ENCODE data around the gene CHMP2A.
"Not testable (repeated sequence)": the region's sequence is repeated elsewhere in the genome, so short reads cannot be mapped to it uniquely, and the experiment has no call there.

CHMP2A gene

DNA sequence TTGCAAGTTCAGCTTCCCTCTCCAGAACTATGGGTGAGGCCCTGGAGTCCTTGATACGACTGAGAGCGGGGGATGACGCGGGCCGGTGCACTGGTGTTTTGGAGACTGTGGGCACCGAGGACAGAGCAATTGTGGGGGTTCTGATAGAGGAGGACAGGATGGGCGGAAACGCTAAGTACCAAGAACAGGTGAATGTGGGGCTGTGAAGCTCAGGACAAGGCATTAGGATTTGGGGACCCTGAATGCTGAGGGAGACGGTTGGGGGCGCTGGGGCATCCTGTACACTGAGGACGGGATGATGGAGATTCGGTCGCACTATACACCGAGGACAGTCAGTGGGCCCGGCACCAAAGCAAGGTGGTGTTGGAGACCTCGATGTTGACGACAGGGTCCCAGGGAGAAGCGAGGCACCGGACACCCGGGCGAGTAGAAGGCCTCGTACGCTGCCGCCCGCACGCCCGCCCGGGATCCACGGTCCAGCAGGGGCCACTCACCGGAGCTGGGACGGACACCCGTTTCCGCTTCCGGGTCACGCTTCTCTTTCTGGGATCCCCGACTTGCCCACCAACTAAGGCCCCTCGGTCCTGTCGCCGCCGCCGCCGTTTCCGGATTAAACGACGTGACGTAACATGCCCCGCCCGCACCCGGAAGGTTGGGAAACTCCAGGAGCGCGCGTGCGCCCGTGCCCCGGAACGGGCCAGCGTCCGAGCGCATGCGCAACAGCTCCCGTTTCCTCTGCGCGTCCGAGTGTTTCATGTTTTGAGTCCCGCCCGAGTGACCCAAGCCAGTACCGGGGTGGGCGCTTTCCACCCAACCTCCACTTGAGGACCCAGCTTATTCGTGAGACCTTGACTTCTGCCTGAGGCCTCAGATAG is at the start of gene CHMP2A:
Gene CHMP2A, minus strand, starts transcription at position 612 of the 875 bp plus-strand sequence. CDS start 893 bp downstream, outside the sequence.
- no peak for DNase-seq

DNA sequence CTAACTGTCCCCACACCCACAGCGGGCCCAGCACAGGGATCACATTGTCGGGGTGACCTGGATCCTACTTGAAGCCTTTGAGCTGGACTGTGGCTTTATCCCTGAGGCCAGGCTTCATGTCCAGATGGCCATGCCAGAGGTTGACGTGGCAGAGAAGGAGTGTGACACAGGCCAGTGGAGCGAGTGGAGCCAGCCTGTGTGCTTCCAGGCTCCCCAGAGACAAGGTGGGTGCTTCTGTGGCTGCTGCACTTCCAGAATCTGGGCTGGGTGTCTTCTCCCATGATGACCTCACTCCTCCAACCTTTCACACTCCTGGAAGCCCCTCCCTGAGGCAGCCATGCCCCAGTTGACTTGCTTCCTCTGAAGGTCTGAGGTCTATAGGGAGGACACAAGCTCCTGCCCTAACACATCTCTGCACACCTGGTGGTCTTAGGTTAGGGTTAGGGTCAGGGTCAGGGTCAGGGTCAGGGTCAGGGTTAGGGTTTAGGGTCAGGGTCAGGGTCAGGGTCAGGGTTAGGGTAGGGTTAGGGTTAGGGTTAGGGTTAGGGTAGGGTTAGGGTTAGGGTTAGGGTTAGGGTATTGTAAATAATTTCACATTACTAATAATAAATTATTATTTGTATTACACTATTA is 31.3 kb upstream of the CHMP2A start:
- no peak for DNase-seq

DNA sequence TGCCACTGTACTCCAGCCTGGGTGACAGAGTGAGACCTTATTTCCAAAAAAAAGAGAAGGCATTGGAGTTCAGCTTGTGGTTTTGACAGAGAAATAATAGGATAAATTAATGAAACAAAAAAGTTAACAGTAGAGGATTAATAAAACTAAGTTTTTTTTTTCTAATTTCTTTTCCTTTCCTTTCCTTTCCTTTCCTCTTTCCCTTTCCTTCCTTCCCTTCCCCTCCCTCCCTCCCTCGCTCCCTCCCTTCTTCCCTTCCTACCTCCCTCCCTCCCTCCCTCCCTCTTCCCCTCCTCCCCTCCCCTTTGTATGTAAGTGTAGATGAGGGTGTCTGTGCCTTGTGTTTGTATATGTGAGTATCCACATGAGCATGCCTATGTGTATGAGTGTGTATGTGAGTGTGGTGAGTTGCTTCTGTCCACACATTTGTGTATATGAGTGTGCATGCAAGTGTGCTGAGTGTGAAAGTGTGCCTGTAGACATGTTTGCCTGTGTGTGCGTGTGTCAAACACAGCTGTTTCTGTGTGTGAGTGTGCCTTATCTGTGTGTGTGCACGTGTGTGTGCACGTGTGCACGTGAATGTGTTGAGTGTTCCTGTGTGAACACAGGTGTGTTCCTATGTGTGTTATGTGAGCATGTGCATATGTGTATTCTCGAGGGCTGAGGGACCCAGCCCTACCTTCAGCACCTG is 30.7 kb upstream of the CHMP2A start:
- DNase-seq, result no peak

DNA sequence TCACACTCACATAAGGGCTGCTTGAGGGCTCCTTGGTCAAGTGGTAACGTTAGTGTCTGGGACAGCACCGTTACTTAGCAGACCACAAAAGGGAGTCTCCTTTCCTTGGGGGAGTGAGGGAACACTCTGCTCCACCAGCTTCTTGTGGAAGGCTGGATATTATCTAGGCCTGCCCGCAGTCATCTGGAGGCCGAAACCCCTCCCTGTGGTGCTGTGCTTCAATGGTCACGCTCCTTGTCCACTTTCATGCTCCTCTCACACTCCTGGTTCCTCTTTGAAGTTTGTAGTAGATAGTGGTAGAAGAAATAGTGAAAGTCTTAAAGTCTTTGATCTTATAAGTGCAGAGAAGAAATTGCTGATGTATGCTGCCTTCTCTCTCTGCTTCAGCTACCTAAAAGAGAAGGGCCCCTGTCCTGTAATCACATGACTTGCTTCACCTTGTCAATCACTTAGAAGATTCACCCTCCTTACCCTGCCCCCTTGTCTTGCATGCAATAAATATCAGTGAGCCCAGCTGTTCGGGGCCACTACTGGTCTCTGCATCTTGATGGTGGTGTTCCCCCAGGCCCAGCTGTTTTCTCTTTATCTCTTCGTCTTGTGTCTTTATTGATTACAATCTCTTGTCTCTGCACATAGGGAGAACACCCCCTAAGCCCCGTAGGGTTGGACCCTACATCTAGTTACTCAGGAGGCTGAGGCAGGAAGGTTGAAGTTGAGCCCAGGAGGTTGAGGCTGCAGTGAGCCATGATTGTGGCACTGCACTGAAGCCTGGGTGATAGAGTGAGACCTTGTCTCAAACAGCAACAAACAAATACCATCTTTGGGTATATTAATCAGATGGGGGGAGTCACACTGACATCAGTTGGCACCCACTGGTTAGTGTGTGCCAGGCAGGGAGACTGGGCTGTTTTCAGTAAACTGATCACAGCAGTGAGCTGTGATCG is 29.9 kb upstream of the CHMP2A start:
- no peak for DNase-seq

DNA sequence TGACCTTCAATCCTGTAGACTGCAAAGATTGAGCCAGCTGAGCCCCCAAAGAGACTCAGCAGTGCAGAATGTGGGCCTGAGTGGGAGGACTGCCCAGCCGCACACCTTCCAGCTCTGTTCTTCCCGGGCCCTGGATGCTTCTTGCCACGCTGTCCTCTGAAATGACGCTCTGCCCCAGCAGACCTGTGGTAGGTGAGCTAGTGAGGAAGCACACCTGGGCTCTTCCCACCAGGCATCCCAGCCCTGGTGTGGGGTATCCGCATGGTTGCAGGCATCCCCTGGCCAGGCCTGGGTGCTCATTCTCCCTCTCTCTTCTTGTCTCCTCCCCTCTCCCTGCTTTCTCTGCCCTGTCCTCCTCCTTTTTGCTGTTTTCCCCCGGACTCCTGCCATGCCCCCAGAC is 28.1 kb upstream of the CHMP2A start:
- DNase-seq, result no peak

DNA sequence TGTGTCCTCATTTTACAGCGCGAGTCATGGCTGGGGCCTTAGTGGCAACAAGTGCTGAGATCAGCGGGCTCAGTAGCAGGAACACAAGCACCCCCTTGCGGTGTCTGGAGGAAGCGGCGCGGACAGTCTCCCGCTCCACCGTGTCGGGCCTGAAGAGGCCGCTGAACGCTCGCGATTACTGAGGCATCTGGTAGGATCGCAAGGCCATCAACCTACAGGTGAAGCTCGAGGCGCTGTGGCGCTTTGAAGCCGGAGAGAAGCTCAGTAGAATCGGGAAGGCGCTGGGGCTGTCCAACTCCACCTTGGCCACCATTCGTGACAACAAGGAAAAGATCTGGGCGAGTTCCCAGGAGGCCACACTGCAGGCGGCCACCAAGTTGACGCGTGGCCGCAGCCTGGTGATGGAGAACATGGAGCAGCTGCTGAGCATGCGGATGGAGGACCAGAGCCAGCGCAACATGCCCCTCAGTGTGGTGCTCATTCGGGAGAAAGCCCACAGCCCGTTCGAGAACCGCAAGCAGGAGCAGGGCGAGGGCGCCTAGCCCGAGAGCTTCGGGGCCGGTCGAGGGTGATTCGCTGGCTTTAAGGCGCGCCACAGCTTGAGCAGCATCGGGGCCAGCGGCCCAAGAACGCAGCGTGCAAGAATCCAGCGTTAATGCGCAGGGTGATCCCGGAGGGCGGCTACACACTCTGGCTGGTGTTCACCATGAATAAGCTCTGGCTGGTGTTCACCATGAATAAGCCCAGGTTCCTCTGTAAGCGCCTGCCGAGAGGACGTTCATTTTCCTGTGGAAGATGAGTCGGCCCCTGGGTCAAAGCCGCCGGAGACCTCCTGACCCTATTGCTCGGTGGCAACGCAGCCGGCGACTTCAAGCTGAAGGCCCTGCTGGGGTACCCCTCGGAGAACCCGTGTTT is 26.6 kb upstream of the CHMP2A start:
- no peak for DNase-seq

DNA sequence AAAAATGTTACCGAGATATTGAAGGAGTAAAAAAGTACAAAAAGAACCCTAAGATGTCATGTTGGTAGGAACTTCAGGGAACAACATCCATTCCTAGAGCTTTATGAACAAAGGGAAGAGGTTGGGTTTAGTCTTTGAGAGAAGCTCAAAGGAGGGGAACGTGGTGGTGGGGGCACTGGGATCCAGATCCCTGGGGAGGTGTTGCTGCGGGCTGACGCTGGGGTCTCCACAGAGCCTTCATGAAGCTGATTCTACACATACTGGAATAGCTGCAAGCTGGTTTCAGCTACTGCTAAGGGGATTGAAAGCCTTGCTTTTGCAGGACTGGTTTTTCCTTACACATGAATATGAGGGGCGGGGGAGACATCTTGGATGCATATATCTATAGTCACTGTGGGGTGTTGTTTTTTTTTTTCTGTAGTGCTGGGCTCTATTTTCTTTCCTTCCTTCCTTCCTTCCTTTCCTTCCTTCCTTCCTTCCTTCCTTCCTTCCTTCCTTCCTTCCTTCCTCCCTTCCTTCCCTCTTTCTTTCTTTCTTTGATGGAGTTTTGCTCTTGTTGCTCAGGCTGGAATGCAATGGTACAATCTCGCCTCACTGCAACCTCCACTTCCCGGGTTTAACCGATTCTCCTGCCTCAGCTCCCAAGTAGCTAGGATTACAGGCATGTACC is 24.7 kb upstream of the CHMP2A start:
- DNase-seq, result no peak

DNA sequence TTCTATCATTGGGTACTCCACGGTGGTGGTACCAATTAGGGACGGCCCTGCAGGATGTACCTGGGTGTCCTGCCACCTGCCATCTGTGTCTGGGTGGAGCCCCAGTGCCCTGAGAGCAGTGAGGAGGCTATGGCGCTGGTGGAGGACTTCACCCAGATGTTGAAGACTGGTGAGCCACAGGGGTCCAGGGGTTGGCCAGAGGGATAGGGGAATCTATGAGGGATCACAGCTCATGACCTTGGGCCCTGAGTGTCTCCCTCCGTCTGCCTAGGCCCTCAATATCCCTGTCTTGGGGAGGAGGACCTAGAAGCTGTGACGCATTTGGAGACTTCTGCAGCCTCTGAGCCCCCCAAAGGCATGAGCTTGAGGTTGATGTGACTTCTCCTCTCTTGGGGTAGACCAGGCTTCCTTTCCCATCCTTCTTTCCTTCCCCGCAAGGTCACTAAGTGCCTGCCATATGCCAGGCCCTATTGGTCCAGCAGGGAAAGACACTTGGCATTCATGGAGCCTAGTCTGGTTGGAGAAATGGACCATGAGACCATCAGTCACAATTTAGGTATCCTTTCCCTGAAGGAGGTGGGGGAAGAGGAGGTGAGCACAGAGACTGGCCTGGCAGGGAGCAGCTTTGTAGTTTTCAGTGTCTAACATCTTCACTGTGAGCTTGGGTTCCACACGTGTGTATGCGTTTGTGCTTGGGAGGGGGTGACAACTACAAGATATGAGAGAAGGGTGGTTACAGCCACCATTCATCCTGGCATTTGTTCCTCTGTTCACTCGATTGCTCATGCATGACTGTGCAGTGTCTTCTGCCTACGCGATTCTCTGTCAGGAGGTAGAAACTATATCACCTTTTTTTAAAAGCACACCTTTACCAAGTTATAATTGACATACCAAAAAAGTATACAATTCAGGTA is 23.4 kb upstream of the CHMP2A start:
- no peak for DNase-seq

DNA sequence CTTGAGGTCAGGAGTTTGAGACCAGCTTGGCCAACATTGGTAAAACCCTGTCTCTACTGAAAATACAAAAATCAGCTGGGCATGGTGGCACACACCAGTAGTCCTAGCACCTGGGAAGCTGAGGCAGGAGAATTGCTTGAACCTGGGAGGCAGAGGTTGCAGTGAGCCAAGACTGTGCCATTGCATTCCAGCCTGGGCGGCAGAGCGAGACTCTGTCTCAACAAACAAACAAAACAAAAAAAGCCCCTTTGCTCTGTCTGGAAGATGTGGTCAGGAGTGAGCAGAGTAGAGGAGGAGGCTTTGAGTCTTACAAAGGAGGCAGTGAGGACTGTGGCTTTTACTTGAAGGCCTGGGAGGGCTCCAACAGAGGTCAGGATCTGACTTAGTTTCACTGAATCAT is 22.7 kb upstream of the CHMP2A start:
- DNase-seq, result not testable (repeated sequence)

DNA sequence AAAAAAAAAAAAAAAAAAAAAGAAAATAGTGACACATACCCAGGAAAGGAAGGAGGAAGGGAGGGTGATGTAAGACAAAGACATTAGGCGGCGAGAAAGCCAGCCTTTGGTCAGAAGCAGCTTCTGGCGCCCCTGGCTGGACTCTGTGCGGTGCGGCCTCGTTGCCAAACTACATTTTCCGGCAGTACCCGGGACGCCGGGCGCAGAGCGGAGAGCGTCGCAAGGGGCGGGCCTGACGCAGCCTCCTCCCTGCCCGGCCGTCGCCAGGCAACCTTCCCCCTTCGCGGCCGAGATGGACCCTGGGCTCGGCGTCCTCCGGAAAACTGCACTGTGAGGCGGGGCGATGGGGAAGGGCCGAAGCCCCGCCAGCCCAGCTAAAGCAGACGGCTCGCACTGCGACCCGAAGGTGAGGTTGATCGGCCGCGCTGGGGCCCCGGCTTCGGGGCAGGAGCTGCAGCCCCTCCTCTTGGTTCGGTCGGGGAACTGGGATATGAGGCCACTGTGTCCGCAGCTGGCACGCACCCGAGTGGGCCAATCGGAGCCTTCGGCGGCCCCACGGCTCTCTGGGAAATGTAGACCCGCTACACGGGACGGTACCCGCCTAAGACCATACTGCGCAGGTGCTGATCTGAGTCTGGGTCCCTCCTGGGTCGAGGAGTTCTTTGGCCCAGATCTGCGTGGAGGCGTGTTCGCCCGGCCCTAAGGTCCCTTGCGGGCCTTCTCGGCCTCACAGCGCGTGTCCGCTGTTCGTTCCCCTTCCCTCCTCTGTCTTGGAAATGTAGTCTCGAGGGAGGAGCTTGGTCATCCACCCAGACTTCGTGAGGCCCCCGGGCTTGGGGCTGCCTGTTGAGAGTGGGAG is 20.5 kb upstream of the CHMP2A start:
- DNase-seq, result no peak

DNA sequence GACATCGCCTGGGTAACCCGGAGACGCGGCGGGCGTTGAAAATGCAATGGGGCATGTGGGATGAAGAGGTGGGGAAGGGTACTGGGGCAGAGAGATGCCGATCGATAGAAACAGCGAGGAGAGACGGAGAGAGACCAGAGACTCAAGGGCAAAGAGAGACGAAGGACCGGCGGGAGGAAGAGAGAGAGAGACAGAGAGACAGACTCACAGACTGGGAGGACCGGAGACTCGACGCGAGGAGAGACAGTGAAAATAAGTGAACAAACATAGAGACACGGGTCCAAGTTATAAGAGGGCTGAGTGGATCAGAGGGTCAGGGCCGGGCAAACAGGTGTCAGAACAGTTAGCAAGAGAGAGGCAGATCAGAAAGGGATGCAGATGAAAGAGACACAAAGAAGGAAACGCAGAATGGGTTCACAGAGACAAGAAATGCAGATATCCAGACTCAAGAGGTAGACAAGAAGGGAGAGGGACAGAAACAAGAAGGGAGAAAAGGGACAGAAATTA is 18.8 kb upstream of the CHMP2A start:
- DNase-seq, result no peak

DNA sequence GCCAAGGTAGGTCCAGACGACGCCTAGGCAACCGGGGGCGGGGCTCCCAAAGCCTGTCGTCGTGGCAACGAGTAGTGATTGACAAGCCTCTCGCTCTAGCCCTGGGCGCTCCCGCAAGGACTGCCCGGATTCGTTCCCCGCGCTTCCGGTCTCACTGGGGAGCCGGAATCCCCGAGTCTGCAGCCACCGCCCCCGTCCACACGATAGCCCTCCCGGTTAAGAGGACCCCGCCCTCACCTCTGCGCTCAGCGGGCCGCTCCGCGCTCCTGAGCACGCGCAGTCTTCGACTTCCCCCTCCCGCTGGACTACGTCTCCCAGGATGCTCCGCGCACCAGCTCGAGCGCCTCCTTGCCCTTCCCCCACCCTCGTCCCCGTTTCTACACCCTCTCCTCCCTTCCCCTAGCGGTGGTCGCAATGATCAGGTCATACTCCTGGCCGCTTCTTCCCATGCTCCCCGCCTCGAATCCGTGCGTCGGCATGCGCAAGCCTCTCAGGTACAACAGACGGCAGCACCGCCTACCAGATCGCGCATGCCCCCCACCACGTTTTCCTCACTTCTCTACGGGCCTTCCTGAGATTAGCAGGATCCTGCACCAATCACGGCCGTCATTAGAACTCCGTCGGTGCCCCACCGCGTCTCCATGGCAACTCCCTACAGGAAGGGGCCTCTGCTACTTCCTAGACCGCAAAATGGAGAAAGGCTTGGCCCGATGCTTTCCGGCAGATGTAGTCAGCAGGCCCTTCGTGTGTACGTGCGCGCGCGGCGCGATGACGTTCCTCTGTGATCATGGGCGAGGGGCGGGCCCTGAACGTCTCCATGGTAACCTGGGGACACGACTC is 18.1 kb upstream of the CHMP2A start, which contains the start of gene MZF1:
Gene MZF1, minus strand, starts transcription at position 518 of the 840 bp plus-strand sequence. CDS start 1,946 bp downstream, outside the sequence.
- no peak for DNase-seq

DNA sequence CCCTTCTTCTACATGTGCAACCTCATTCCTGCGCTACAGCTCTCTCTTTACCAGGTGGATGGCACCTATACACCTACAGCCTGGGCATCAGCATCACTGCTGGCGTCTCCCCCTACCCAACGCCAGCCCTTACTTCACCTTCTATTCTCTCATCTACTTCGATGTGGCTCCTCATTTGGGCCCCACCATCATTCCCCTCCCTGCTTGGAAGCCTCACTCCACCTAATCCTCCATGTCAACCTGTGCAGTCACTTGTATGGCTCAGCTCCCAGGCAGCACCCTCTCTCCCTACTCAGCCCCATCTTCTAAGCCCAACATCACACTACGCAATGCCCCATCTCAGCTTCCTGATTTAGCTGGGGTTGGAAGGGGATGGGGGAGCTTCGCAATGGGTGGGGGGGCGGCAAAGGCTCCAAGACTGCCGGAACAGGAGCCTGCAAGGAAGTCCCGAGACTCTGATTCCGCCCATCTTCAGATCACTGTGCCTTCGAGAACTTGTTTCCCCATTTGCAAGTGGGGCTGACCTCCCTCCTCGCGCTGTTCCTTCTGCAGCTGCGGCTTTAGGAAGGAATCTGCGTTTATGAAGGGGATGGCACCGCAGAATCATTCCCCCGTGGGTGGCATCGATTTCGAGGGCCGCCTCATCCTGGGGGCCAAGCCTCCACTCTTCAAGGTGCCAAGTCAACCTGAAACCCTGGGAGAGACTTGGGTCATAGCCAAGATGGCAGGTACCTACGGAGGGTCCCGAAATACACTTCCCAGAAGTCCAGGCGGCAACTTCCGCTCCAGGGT is 17.3 kb upstream of the CHMP2A start:
- no peak for DNase-seq

DNA sequence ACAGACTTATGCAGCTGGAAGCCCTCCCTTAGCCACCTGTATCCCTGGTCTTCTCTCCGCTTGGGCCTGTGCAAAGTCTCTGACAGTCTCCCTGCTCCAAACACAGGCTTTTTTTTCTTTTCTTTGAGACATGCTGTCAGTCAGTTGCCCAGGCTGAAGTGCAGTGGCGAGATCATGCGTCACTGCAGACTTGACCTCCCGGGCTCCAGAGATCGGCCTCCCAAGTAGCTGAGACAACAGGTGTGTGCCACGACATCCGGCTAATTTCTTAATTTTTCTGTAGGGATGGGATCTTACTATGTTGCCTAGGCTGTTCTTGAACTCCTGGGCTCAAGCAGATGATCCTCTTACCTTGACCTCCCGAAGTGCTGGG is 16.7 kb upstream of the CHMP2A start:
- DNase-seq, result no peak

DNA sequence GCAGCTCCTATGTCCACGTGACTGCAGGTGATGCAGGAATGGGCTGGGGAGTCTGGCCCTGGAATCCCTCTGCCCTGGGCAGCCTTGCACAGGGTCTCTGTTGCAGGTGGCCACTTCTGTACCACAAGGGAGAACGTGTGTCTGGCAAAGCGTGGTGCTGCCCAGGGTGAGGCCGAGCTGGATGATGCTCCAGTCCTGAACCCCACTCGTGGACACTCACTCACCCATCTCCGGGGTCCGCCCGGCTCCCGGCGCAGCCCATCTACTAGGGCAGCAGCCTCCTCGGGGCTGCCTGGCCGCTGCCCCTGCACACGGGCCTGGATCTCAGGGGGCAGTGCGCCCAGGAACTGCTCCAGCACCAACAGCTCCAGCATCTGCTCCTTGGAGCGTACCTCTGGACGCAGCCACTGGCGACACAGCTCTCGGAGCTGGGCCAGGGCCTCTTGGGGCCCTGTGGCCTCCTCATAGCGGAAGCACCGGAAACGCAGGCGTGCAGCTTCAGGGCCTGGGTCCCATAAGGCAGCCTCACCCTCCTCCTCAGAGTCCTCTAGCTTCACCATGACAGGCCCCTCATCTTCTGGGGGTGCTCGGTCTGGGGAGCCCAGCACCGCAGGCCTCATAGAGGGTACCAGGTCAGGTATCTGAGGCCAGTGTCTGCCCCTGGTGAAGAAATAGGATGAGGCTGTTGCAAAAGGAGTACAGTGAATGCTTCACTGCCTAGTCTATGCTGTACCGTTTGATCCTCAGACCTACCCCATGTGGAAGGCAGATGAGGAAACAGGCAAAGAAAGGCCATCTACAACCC is 16.1 kb upstream of the CHMP2A start:
- DNase-seq, result no peak
